Gastroesophageal sphincter (tissue), 4 donors: ENCODE measurements around the gene SELENOK. TPM values are rescaled to one million over a fixed set of nuclear protein-coding genes. Genes with fewer than 3 reads are reported as not detected.
A peak's percentile ranks its signal among the peaks of the same experiment; 100 is the strongest.

Experiments
- ATAC-seq: fragments of 150-250 bp; one replicate; pipeline ENCODE4 v1.9.1; 2016; ENCODE audit warnings: mild to moderate bottlenecking, moderate library complexity
- H3K27ac ChIP-seq, 4 donors: fragments of 200-600 bp; sonication (generic) in 3 of 4; 1 replicate in 3 of 4; 2 replicates in 1 of 4; pipeline ENCODE4 v1.5.1; 2016 to 2019
- H3K27me3 ChIP-seq: fragments of 200-600 bp; sonication (generic); one replicate; pipeline ENCODE4 v1.5.1; 2019
- H3K36me3 ChIP-seq, 2 donors: fragments of 200-600 bp; sonication (generic); one replicate each; pipeline ENCODE4 v1.5.1; 2019; ENCODE audit warnings: control low read depth in 1 of 2
- H3K4me1 ChIP-seq, 3 donors: fragments of 200-600 bp; sonication (generic); 1 replicate in 2 of 3; 2 replicates in 1 of 3; pipeline ENCODE4 v1.5.1; 2016 to 2019; ENCODE audit warnings: control low read depth in 2 of 3
- H3K4me3 ChIP-seq, 2 donors: fragments of 200-600 bp; sonication (generic); one replicate each; pipeline ENCODE4 v1.5.1; 2019; ENCODE audit warnings: mild to moderate bottlenecking in 1 of 2, moderate library complexity in 1 of 2
- H3K9me3 ChIP-seq, 3 donors: fragments of 200-600 bp; sonication (generic); one replicate each; pipeline ENCODE4 v1.5.1; 2017 to 2019; ENCODE audit warnings: control low read depth in 2 of 3
- CTCF ChIP-seq, 4 experiments: fragments of 200-600 bp in 2 of 4; fragments of 450-650 bp in 2 of 4; sonication (generic) in 1 of 4; IDR thresholded peaks; one replicate each; pipeline ENCODE4 v1.5.1; 2017 to 2019; ENCODE audit warnings: antibody characterized with exemption in 4 of 4, mild to moderate bottlenecking in 2 of 4, moderate library complexity in 2 of 4
- EP300 ChIP-seq: sonication (generic); formaldehyde crosslinking; IDR thresholded peaks from one replicate; pipeline ENCODE4 v1.6.1; 2017; ENCODE audit warnings: antibody characterized with exemption, mild to moderate bottlenecking
- POLR2A ChIP-seq, 2 donors: fragments of 450-650 bp; IDR thresholded peaks; one replicate each; pipeline ENCODE4 v1.6.1; 2017; ENCODE audit warnings: antibody characterized with exemption in 2 of 2, mild to moderate bottlenecking in 2 of 2, moderate library complexity in 1 of 2
- POLR2AphosphoS5 ChIP-seq: sonication (generic); formaldehyde crosslinking; IDR thresholded peaks from one replicate; pipeline ENCODE4 v1.6.1; 2017; ENCODE audit warnings: antibody characterized with exemption
- WGBS, 2 donors: methylation state at CpG; one replicate each; pipeline ENCODE4 v1.1.5; 2018; ENCODE audit warnings: low coverage in 1 of 2; 5-methylcytosine and 5-hydroxymethylcytosine counted together
- total RNA-seq, 4 donors: library from RNA; depleted of rRNA; stranded (reverse); fragments of >200 nt; gene quantifications; one replicate each; pipeline ENCODE4 v1.1.0, GENCODE V29; 2016

SELENOK gene
- total RNA-seq, 4 donors from 2014 or later: 42.2 to 76.7 (median 63.4) TPM

GRCh38 chr3:53899750-53900149, 8.1 kb upstream of the SELENOK start:
- WGBS, 2 donors: 66 to 78% methylated on average over 1 to 2 of the region's 2 CpGs

GRCh38 chr3:53892286-53892637, 603 bp upstream of the SELENOK start:
- Histone ChIP-seq H3K27ac (peak overlapping the region; percentile 82 to 98 (median 92)), H3K9me3 (no peaks in the 10 kb centered on the region), H3K4me1 (peaks cover 10 to 33% (median 12%) of the 10 kb centered on the region in 3 donors), H3K36me3 (peaks cover 0 to 10% of the 10 kb centered on the region in 2 donors), H3K27me3 (peaks cover 4% of the 10 kb centered on the region), H3K4me3 (peak overlapping the region; percentile 39 to 82)
- no peak for ATAC-seq
- TF ChIP-seq POLR2AphosphoS5: no peak
- no peak for TF ChIP-seq EP300
- TF ChIP-seq CTCF (IDR thresholded peaks at IDR 0.05): no peak
- TF ChIP-seq POLR2A (IDR thresholded peaks at IDR 0.05): no peak
- WGBS, 2 donors: 30 to 47% methylated on average over 4 of the region's 4 CpGs

More at GRCh38 chr3:53899750-53900149, 8.1 kb upstream of the SELENOK start:
- TF ChIP-seq EP300 (no peak), POLR2AphosphoS5 (no peak), CTCF (IDR thresholded peaks at IDR 0.05) (no peak), POLR2A (IDR thresholded peaks at IDR 0.05) (no peak)
- peaks cover 29% of the 10 kb centered on the region for H3K27me3 ChIP-seq
- no peak overlapping the region for H3K27ac ChIP-seq
- H3K9me3 ChIP-seq: no peaks in the 10 kb centered on the region
- H3K36me3 ChIP-seq: no peaks in the 10 kb centered on the region
- no peak for ATAC-seq
- H3K4me3 ChIP-seq: no peak overlapping the region
- H3K4me1 ChIP-seq: no peaks in the 10 kb centered on the region

GRCh38 chr3:53890726-53891475, 758 bp downstream of the SELENOK start:
- 5 to 8% methylated on average over 13 to 15 of the region's 21 CpGs for WGBS, 2 donors
- TF ChIP-seq EP300 (no peak), CTCF (IDR thresholded peaks at IDR 0.05) (no peak), POLR2A (IDR thresholded peaks at IDR 0.05) (no peak), POLR2AphosphoS5 (no peak)
- Histone ChIP-seq H3K27ac (peak overlapping the region; percentile 87 to 98 (median 95)), H3K4me1 (peaks cover 10 to 33% (median 12%) of the 10 kb centered on the region in 3 donors), H3K4me3 (peak overlapping the region; percentile 82 to 96), H3K27me3 (no peaks in the 10 kb centered on the region), H3K9me3 (no peaks in the 10 kb centered on the region), H3K36me3 (peaks cover 0 to 24% of the 10 kb centered on the region in 2 donors)
- ATAC-seq: no peak

- 67 to 76% methylated on average over 1 of the region's 1 CpG for WGBS, 2 donors
- ATAC-seq: no peak
- H3K4me3 ChIP-seq: no peak overlapping the region
- no peak overlapping the region for H3K27ac ChIP-seq
- TF ChIP-seq EP300: no peak
- no peak for TF ChIP-seq POLR2A (IDR thresholded peaks at IDR 0.05)
- TF ChIP-seq POLR2AphosphoS5: no peak
- TF ChIP-seq CTCF (IDR thresholded peaks at IDR 0.05): no peak
- no peaks in the 10 kb centered on the region for H3K9me3 ChIP-seq
- no peaks in the 10 kb centered on the region for H3K27me3 ChIP-seq
- H3K36me3 ChIP-seq: peaks cover 0 to 51% of the 10 kb centered on the region in 2 donors
- H3K4me1 ChIP-seq: peaks cover 10 to 33% (median 12%) of the 10 kb centered on the region in 3 donors
Observed at GRCh38 chr3:53888232-53888631, 3.4 kb downstream of the SELENOK start.

GRCh38 chr3:53887446-53887845, 4.2 kb downstream of the SELENOK start:
- H3K9me3 ChIP-seq: no peaks in the 10 kb centered on the region
- H3K36me3 ChIP-seq: peaks cover 0 to 52% of the 10 kb centered on the region in 2 donors
- no peak overlapping the region for H3K27ac ChIP-seq
- H3K4me3 ChIP-seq: no peak overlapping the region
- no peak for ATAC-seq
- H3K4me1 ChIP-seq: peaks cover 10 to 34% (median 12%) of the 10 kb centered on the region in 3 donors
- TF ChIP-seq EP300: no peak
- no peak for TF ChIP-seq POLR2A (IDR thresholded peaks at IDR 0.05)
- TF ChIP-seq CTCF (IDR thresholded peaks at IDR 0.05): no peak
- H3K27me3 ChIP-seq: no peaks in the 10 kb centered on the region
